CD1c-positive myeloid dendritic cell (primary cell): ENCODE results near the gene PLA2G2F.

Experiments
- DNase-seq: peaks from one replicate; pipeline ENCODE4 v3.0.0-alpha.2; 2016; ENCODE audit errors: extremely low spot score

Gene PLA2G2F

DNA sequence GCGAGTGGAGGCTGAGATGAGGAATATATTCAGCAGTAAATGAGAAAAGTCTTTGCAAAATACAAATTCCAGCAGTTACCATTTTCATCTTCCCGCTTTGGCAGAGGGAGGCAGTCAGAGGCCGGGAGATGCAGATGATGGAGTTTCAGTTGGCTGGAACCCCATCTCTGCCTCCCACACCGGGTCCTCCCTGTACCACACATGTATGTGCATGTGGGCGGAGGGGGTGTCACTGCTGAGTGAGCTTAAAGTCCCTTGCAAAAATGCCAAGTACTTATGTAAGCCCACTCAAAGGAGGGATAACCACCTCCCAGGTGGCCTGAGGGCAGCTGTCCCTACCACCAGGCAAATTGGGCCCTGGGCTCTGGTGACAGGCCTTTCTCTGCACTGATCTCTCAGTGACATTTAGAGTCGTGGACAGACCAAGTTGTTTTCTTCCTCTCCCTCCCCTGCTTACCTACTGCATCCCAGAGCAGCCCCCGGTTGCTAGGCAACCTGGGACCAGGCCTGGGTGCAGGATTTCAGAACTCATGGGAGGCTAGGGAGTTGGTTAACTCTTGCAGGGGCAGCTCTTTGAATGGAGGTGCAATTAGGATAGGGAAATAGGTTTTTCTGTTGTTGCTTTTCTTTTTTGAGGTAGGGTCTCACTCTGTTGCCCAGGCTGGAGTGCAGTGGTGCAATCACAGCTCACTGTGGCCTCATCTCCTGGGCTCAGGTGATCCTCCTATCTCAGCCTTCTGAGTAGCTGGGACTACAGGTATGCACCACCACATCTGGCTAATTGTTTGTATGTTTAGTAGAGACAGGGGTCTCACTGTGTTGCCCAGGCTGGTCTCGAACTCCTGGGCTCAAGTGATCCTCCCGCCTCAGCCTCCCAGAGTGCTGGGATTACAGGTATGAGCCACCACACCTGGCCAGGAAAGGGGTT, 29.7 kb downstream of the PLA2G2F start:
- DNase-seq = no peak

DNA sequence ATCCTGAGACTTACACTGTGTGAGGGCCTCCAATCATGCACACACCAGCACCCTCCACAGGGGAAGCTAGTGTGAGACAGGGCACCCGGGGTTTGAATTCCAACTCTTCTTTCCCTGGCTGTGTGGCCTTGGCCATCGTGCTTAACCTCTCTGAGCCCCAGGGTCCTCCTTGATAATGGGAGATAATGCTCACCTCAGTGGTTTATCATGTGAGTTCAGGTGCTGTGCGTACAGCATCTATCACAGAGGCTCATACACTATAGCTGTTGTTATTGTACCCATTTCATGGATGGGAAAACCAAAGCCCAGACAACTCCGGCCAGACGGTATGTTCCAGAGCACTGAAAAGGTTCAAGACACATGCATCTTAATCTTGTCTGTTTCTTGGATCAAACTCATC, 30.8 kb downstream of the PLA2G2F start:
- DNase-seq = no peak

GRCh38 chr1:20172033-20172590, 33.0 kb downstream of the PLA2G2F start:
- no peak for DNase-seq

DNA sequence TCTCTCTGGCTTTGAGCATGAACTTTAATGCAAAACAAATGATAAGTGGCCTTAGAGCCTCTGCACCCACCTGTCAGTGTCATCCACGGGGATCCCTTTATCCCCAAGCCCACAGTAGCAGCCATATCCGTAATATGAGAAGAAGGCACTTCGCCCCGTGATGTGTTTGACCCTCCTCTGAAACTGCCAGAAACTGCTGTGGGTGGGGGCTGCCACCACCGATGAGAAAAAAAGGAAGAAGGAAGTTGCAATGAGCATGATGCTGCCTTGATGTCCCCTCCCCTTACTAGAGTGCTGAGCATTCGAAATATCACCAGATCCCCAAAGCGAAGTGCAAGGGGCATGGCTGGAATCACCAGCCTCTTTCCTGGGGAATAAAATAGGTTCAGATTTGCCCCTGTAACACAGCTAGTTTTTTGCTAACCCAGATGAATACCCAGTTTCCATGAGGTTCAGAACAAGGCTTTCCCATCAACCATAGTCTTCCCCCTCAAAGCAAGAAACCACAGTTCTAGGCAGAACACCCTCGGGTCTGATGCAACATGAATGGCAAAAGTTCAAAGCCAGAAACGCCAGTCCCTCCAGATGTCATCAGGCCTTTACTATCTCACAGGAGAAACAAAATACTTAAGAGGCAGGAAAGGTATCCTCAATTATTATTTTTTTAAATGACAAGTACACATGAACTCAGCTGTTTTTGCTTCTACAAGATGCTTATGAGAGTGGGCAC, 36.0 kb downstream of the PLA2G2F start:
- DNase-seq = peak; percentile 10

DNA sequence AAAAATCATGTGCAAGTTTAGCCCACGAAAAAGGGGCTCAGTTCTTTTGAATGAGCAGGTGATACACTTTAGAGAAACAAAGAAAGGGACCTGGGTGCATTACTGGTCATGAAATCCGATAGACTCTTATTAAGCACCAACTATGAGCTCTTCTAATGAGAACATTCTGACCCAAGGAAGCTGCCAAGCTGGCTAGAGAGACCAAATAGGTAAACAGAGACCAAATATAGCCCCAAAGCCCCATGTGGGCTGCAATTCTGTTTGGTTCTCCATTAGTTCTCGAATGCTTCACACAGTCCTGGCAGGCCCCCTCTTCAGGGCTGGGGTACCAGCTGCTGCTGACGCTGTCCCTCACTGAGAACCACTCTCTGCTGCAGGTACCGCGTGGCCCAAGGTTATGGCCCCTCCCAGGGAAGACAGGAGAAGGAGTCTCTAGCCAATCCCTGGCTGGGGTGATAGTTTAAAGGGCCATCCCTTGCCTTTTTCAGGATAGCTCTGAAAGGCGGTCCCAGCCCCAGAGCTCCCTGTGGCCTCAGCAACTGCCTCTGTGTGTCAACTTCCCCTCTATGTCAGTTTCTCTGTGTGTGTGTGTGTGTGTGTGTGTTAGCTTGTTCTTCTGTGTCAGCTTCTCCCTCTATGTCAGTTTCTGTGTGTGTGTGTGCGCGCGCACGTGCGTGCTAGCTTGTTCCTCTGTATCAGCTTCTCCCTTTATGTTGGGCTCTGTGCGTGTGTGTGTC, 39.7 kb downstream of the PLA2G2F start:
- peak; percentile 31 for DNase-seq

DNA sequence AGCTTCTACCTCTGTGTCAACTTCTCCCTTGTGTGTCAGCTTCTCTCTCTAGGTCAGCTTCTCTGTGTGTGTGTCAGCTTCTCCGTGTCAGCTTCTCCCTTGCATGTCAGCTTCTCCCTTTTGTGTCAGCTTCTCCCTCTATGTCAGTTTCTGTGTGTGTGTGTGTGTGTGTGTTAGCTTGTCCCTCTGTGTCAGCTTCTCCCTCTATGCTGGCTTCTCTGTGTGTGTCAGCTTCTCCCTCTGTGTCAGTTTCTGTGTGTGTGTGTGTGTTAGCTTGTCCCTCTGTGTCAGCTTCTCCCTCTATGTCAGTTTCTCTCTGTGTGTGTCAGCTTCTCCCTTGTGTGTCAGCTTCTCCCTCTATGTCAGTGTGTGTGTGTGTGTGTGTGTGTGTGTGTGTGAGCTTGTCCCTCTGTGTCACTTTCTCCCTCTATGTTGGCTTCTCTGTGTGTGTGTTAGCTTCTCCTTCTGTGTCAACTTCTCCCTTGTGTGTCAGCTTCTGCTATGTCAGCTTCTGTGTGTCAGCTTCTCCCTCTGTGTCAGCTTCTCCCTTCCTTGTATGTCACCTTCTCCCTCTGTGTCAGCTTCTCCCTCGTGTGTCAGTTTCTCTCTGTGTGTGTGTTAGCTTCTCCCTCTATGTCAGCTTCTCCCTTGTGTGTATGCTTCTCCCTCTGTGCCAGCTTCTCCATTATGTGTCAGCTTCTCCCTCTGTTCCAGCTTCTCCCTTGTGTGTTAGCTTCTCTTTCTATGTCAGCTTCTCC, 40.4 kb downstream of the PLA2G2F start:
- no peak for DNase-seq

DNA sequence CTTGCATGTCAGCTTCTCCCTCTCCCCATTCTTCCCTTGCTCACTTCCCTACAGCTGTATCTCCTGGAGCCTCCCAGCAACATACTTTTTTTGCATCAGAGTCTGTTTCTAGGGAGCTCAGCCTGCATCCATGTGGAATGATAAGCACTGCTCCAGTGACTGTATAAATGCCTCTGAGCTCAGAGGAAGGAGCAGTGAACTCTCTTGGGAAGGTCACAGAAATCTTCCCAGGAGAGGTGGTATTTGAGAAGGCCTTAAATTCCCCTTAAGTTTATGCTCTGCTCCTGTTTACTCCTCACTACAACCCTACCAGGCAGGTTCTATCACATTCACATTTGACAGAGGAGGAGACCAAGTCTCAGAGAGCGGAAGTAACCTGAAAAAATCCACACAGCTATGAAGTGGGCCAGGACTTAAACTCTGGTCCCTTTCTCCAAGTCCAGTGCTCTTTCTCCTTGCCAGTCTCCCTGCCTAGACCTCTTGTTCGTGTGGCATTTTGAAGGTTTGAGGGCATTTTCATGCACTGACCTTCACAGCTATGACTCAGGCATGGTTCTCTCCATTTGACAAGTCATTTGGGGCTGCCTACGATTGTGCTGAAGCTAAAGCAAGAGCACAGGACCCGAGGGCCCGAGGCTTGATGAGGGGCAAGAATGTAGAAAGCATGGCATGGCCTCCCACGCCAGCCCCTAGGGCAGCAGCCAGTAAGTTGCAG, 41.2 kb downstream of the PLA2G2F start:
- no peak for DNase-seq

DNA sequence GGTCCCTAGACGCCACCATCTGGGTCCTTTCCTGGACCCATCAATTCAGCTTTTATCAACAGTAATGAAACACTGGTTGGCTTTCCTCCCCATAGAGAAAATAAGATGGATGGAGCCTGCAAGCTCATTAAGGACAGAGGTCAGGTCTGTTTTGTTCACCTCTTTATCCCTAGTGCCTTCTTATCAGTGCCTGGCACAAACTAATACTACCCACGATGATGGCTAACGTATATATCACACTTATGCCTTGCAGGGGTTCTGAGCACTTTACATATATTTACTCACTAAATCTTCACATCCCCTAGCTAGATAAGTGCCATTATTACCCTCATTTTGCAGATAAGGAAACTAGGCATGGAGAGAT, 41.7 kb downstream of the PLA2G2F start:
- DNase-seq = no peak

GRCh38 chr1:20182415-20182814, 43.3 kb downstream of the PLA2G2F start:
- DNase-seq = no peak

DNA sequence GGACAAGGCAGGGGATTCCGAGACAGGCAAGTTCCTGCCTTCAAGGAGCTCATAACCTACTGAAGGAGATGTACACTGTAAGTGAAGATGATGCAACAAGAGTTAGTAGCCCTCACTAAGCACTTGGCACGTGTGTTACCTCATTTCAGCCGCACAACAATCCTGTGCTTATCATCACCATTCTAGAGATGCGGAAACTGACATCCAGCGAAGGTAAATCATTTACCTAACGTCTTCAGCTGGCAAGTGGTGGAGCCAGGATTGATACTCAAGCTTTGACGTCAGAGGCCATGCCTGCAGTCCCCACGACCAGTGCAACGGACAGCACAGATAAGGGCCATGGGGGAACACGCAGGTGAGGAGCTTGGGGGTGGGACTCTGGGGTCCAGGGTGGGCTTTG, 43.9 kb downstream of the PLA2G2F start:
- DNase-seq = no peak

- DNase-seq = no peak
Measured at GRCh38 chr1:20183616-20184271, 44.6 kb downstream of the PLA2G2F start.

- DNase-seq = no peak
Measured at GRCh38 chr1:20184481-20184900, 45.4 kb downstream of the PLA2G2F start.

GRCh38 chr1:20184997-20185833, 46.1 kb downstream of the PLA2G2F start:
- peak; percentile 2 for DNase-seq

- no peak for DNase-seq
Measured at GRCh38 chr1:20185834-20186782, 47.0 kb downstream of the PLA2G2F start, which contains the start of the genes PLA2G2C and UBXN10. Gene PLA2G2C, minus strand, starts transcription at chr1:20186518. Its CDS starts 9,155 bp downstream, at chr1:20177363. Gene UBXN10, plus strand, starts transcription at chr1:20186096. Its CDS starts 4,466 bp downstream, at chr1:20190562.

DNA sequence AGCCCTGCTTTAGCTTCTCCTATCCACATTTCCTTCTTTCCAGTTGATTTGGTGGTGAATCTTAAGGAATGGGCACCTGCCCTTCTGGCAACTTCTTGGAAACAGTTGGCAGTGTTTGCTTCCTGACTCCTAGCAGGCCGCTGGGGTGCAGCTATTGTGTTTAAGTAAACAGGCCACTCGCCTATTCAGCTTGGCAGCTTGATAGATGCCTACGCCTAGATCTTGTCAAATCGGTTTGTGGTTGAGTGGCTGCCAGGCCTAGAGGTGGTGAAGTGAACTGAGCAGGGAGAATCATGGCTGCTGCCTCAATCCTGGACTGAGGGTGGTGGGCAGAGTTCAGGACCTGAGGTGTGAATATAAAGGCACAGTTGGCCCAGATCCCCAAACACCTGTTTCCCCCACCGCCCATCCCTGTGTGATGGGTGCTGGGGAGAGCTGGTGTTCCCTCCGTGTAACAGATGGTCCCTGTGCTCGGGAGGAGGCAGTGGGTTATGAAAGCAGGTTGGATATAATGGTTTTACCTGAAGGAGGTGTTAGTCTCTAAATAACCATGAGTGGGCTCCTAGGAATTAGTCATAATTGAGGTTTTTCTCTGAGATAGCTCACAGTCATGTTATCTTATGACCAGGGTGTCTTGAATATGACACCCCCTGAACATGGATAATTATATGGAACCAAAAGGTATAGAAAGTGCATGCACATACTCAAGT, 48.1 kb downstream of the PLA2G2F start:
- no peak for DNase-seq

DNA sequence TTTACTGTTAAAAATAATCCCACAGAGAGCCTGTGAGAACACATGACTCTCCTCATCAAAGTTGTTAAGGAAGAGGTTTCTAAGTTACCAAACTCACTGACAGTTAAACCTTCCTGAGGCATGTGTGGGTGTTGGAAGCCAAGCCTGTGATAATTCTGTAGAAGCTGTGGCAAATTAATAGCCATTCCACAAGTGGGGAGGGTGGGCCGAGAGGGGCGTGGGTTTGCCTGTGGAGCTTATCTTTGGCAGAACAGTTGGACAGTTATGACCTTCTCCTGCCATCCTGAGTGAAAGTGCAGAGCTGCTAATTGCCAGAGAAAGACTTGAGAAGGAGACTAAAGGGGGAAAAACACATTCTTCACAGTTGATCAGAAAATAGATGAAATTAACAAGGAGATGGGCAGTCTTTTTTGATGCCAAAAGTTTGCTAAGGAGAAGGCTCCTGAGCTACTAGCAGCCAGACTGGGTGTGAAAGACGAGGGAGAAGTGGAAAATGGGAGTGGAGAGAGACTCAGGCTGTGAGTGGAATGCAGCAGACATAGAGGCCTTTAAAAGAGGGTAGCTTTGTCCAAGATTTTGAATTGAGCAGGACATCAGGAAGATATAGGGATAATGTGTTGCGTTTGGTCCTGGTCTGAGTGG, 48.8 kb downstream of the PLA2G2F start:
- DNase-seq = peak; percentile 7

DNA sequence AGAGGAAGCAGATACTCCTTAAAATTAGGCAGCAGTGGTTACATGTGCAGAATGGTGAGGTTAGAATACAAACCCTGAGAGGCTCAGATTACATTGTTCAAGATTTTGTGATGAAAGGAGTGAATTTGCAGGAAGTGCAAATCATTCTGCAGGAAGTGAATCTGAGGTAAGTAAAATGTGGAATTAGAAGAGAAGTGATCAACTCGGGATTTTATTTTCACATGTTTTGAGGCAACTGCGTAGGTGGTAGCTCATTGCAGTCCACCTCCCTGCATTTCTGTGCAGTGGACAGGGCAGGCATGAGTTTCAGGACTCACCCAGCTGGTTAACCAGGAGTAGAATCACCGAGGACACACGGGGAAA, 49.3 kb downstream of the PLA2G2F start:
- no peak for DNase-seq
